ENCODE measurements around the gene MFSD11.
A peak's percentile ranks its signal among the peaks of the same experiment; 100 is the strongest.
"Not testable (repeated sequence)": the region's sequence is repeated elsewhere in the genome, so short reads cannot be mapped to it uniquely, and the experiment has no call there.

MFSD11 gene

GRCh38 chr17:76737676-76738467, at the start of gene MFSD11:
TSS of gene MFSD11 (plus strand) at chr17:76738119. CDS start at chr17:76738353, 234 bp downstream.
- DNase-seq: peak in 50 of 51 donors; percentile 67 to 99 (median 91)

GRCh38 chr17:76688165-76688622, 49.7 kb upstream of the MFSD11 start:
- DNase-seq: peak in 7 of 51 donors; percentile 19 to 69 (median 29)

DNA sequence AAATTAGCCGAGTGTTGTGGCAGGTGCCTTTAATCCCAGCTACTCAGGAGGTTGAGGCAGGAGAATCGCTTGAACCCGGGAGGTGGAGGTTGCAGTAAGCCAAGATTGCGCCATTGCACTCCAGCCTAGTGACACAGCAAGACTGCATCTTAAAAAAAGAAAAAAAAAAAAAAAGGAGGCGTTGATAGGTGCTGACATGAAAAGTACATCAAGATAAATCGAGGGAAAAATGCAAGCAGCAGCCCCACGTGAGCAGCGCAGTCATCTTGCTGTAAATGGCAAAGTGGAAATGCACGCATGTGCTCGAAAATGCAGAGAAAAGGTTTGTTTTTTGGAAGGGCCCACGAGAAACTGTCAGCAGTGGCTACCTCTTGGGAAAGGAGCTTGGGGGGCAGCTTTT, 48.1 kb upstream of the MFSD11 start:
- no peak for DNase-seq

- DNase-seq: no peak
These were observed 47.2 kb upstream of the MFSD11 start for GRCh38 chr17:76690596-76691280.

DNA sequence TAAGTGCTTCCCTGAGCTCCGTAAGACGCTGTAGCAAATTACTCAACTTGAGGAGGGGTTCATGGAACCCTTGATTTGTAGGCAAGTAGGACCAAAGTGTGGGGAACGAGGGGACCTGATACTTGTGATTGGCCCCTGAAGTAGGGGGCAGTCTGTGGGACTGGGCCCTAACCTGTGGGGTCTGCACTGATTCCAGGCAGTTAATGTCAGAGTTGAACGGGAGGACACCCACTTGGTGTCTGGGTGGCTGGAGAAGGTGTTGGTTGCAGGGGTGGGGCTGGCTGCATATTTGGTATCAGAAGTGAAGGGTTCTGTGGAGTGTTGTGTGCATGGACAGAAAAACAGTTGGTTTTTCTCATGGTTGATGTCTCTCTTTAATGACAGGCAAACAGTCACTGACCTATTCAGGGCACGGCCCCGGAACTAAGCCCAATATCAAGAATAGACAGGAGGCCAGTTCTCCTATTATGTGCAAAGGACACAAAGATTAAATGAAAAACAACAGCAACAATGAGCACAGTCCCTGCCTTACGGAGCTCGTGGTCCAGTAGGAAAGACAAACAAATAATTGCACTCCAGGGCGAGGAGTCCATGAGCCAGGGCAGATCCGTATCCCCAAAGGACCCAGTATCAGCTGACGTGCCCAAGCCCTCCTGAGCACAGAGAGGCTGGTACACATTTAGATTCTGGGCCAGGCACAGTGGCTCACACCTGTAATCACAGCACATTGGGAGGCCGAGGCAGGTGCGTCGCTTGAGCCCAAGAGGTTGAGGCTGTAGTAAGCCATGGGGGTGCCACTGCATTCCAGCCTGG, 46.3 kb upstream of the MFSD11 start:
- DNase-seq: no peak

DNA sequence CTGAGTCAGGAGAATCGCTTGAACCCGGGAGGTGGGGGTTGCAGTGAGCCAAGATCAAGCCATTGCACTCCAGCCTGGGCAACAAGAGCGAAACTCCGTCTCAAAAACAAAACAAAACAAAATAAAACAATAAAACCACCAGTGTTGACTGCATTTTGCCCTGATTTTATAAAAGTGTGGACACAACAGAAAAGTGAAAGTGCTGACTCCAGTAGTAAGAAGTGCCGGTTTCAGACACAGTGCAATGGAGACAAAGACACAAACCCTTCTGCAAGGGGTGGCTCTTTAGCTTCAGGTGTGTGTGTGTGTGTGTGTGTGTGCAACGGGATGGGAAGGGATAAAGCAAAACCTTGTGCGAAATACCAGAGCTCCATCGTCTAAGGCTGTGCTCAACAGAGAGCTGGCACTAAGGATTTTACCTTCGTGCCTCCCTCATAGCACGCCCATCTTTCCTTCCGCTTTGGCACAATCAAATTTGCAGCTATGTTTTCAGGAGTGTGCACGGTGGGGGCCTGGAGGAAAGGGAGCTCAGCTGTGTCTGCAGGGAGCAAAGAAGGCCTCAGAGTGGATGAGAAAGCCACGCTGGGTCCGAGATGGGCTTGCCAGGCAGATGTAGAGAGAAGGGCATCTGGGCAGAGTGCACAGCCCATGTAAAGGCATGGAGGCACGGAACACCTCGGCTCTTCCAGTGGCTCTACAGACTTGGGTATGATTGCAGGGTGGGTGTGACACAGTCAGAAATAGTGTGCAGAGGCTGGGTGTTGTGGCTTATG, 42.7 kb upstream of the MFSD11 start:
- DNase-seq: no peak

- no peak for DNase-seq
These were observed 40.9 kb upstream of the MFSD11 start for GRCh38 chr17:76696763-76697701.

- peak in 5 of 51 donors; percentile 13 to 24 (median 22) for DNase-seq
These were observed 40.0 kb upstream of the MFSD11 start for GRCh38 chr17:76697702-76698465.

- DNase-seq: not testable (repeated sequence)
These were observed 39.4 kb upstream of the MFSD11 start for GRCh38 chr17:76698466-76698977.

DNA sequence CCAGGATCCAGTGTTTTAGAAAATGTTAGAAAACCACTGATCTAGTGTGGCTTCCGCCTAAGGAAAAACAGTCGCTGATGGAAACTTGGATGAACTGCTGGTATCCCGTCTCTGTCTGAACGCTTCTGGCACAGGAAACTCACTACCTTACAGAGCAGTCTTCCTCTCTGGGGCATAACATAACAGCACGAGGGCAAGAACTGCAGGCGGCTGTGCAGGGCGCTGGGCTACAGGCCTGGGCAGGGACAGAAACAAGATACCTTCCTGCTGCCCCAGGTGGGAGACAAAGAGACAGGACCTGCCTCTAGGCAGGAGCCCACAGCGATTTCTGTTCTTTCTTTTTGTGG, 37.7 kb upstream of the MFSD11 start:
- no peak for DNase-seq

DNA sequence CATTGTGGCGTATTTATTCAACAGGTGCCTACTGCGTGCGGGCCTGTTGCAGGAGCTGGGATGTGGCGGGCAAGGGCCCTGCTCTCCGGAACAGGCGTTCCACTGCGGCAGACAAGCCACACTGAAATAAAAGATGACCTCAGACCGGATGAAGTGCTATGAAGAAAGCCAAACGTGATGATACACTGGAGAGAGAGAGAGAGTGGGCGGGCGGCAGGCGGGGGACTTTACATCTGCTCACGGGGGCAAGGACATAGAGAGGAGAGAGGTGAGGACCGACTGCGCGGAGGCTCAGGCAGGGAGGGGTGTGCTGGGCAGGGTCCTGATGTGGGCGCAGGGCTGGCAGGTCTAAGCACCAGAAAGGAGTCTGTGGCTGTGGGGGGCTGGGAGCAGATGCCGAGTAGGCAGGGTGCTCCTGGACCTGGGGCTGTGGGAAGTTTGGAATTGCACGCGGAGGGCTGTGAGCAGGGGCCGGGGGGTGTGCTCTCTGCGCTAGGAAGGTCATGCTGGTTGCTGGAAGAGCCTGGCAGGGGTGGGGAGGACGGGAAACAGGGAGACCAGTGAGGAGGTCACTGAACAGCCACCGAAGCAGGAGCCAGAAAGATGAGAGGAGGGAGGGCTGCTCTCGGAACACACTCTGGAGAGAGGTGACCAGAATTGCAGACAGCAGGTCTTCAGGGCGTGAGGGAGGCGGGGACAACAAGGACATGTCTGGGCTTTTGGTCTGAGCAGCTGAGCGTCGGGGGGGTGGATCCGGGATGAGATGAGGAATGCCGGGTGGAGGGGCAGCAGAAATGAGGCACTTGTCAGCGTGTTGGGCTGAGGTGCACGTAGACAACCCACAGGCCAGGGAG, 37.1 kb upstream of the MFSD11 start:
- DNase-seq: peak in 6 of 51 donors; percentile 13 to 48 (median 30)

DNA sequence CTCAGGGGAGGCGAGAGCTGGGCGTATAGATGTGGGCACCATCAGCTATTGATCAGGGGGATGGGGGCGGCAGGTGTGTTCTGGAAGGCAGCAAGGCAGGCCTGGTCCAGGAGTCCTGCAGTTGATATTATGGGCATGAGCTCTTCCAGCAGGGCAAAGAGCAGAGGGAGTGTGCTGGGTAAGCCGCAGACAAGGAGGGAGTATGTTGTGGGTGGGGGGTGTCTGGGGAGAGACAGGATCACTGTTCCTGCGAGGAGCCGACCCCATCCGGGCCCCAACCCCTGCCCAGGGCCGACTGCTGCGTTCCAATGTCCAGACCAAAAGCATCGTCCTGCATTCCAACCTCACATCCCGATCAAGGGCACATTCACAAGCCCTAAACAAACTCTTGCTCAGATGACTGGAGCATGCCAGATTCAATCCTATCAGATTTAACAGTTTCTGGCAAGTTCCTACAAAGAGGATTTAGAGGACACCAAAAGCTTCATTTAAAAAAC, 36.4 kb upstream of the MFSD11 start:
- no peak for DNase-seq

- DNase-seq: no peak
These were observed 35.8 kb upstream of the MFSD11 start for GRCh38 chr17:76702076-76702475.

- DNase-seq: no peak
These were observed 34.8 kb upstream of the MFSD11 start for GRCh38 chr17:76702941-76703637.

DNA sequence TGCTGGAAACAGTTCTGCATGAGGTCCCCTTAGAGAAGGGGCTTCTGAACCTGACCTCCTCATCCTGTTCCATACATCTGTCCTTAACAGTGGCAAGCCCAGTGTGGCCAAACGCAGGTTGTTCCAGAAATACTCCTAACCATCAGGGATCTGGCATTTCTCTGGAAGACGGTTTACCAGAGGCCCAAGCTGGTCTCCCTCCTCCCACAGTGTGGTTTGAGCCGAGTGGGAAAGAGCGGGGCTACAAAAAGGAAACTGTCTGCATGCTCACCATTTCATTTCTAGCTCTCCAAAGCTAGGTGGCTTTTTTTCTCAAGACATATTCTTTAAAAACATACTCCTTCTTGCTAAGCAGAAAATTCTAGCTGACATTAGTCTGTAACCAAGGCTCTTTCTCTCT, 33.1 kb upstream of the MFSD11 start:
- no peak for DNase-seq

DNA sequence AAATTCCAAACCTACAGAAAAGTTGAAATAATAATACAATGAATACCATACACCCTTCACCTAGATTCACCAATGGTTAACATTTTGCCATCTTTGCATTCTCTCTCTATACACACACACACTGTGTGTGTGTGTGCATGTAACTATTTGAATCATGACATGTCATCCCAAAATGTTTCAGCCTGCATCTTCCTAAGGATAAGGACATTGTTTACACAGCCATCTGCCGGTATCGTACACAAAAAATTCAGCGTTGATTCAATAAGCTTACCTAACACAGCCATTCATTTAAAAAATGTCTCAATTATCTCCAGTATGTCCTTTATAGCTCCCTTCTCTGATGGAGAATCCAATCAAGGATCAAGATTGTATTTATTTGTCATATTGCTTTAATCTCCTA, 31.1 kb upstream of the MFSD11 start:
- no peak for DNase-seq
